IgD-negative memory B cell (primary cell): Measurements from ENCODE around the gene HSF2BP. TPM values are rescaled to one million over a fixed set of nuclear protein-coding genes. Genes with fewer than 3 reads are reported as not detected.
"Not testable (repeated sequence)": the region's sequence is repeated elsewhere in the genome, so short reads cannot be mapped to it uniquely, and the experiment has no call there.

Experiments used
- H3K27ac Mint-ChIP-seq, 3 donors: one replicate each; pipeline ENCODE4 v1.8.0; 2020 to 2022; ENCODE audit warnings: mild to moderate bottlenecking in 3 of 3, mixed read lengths in 3 of 3, moderate library complexity in 1 of 3
- H3K27me3 Mint-ChIP-seq: one replicate; pipeline ENCODE4 v1.8.0; 2021; ENCODE audit warnings: mixed read lengths
- H3K36me3 Mint-ChIP-seq: one replicate; pipeline ENCODE4 v1.8.0; 2020; ENCODE audit warnings: mild to moderate bottlenecking, mixed read lengths
- H3K4me1 Mint-ChIP-seq, 3 donors: one replicate each; pipeline ENCODE4 v1.8.0; 2020 to 2022; ENCODE audit warnings: mixed read lengths in 3 of 3, mild to moderate bottlenecking in 1 of 3
- H3K4me3 Mint-ChIP-seq, 4 donors: one replicate each; pipeline ENCODE4 v1.8.0; 2020 to 2022; ENCODE audit warnings: mild to moderate bottlenecking in 4 of 4, mixed read lengths in 4 of 4, moderate library complexity in 3 of 4
- H3K9me3 Mint-ChIP-seq, 3 donors: one replicate each; pipeline ENCODE4 v1.8.0; 2020 to 2021; ENCODE audit warnings: mixed read lengths in 3 of 3, mild to moderate bottlenecking in 1 of 3
- polyA plus RNA-seq: library from polyadenylated mRNA; unstranded; fragments of 300-500 nt; fragmentation: Illumina TruSeq; gene quantifications from one replicate; pipeline ENCODE4 v1.2.3, GENCODE V29; 2021

The HSF2BP gene
- polyA plus RNA-seq, 1 donor from 2014 or later: 0.11 TPM

GRCh38 chr21:43522495-43523131 lies 136.7 kb downstream of the HSF2BP start:
- not testable (repeated sequence) for H3K4me3 Mint-ChIP-seq, H3K27me3 Mint-ChIP-seq, H3K4me1 Mint-ChIP-seq, H3K27ac Mint-ChIP-seq, H3K36me3 Mint-ChIP-seq, H3K9me3 Mint-ChIP-seq

- not testable (repeated sequence) for H3K4me3 Mint-ChIP-seq, H3K36me3 Mint-ChIP-seq, H3K9me3 Mint-ChIP-seq, H3K27ac Mint-ChIP-seq, H3K4me1 Mint-ChIP-seq, H3K27me3 Mint-ChIP-seq
Measured at GRCh38 chr21:43517701-43518100, 141.6 kb downstream of the HSF2BP start.

GRCh38 chr21:43516860-43517627 lies 142.2 kb downstream of the HSF2BP start:
- not testable (repeated sequence) for H3K4me3 Mint-ChIP-seq

GRCh38 chr21:43516295-43516847 lies 142.9 kb downstream of the HSF2BP start:
- H3K4me3 Mint-ChIP-seq, H3K27me3 Mint-ChIP-seq, H3K36me3 Mint-ChIP-seq, H3K27ac Mint-ChIP-seq, H3K4me1 Mint-ChIP-seq, H3K9me3 Mint-ChIP-seq: not testable (repeated sequence)

More at GRCh38 chr21:43516860-43517627, 142.2 kb downstream of the HSF2BP start:
- H3K9me3 Mint-ChIP-seq, H3K4me1 Mint-ChIP-seq, H3K27ac Mint-ChIP-seq, H3K27me3 Mint-ChIP-seq, H3K36me3 Mint-ChIP-seq: not testable (repeated sequence)

GRCh38 chr21:43514834-43515233 lies 144.5 kb downstream of the HSF2BP start:
- H3K4me1 Mint-ChIP-seq, H3K27me3 Mint-ChIP-seq, H3K36me3 Mint-ChIP-seq, H3K9me3 Mint-ChIP-seq, H3K27ac Mint-ChIP-seq, H3K4me3 Mint-ChIP-seq: not testable (repeated sequence)

GRCh38 chr21:43513023-43513422 lies 146.3 kb downstream of the HSF2BP start:
- H3K36me3 Mint-ChIP-seq, H3K4me1 Mint-ChIP-seq, H3K27me3 Mint-ChIP-seq, H3K9me3 Mint-ChIP-seq, H3K4me3 Mint-ChIP-seq, H3K27ac Mint-ChIP-seq: not testable (repeated sequence)

GRCh38 chr21:43511209-43511608 lies 148.1 kb downstream of the HSF2BP start:
- not testable (repeated sequence) for H3K27me3 Mint-ChIP-seq, H3K9me3 Mint-ChIP-seq, H3K36me3 Mint-ChIP-seq, H3K27ac Mint-ChIP-seq, H3K4me3 Mint-ChIP-seq, H3K4me1 Mint-ChIP-seq

GRCh38 chr21:43510669-43511068 lies 148.6 kb downstream of the HSF2BP start:
- H3K4me3 Mint-ChIP-seq, H3K27me3 Mint-ChIP-seq, H3K4me1 Mint-ChIP-seq, H3K36me3 Mint-ChIP-seq, H3K27ac Mint-ChIP-seq, H3K9me3 Mint-ChIP-seq: not testable (repeated sequence)

GRCh38 chr21:43503892-43504291 lies 155.4 kb downstream of the HSF2BP start:
- H3K4me1 Mint-ChIP-seq, H3K27ac Mint-ChIP-seq, H3K36me3 Mint-ChIP-seq, H3K9me3 Mint-ChIP-seq, H3K4me3 Mint-ChIP-seq, H3K27me3 Mint-ChIP-seq: not testable (repeated sequence)

- not testable (repeated sequence) for H3K4me3 Mint-ChIP-seq
Measured at GRCh38 chr21:43503075-43503750, 156.1 kb downstream of the HSF2BP start.

GRCh38 chr21:43502407-43503071 lies 156.7 kb downstream of the HSF2BP start:
- not testable (repeated sequence) for H3K9me3 Mint-ChIP-seq, H3K36me3 Mint-ChIP-seq, H3K4me1 Mint-ChIP-seq, H3K27ac Mint-ChIP-seq, H3K4me3 Mint-ChIP-seq, H3K27me3 Mint-ChIP-seq

More at GRCh38 chr21:43503075-43503750, 156.1 kb downstream of the HSF2BP start:
- H3K9me3 Mint-ChIP-seq, H3K4me1 Mint-ChIP-seq, H3K27ac Mint-ChIP-seq, H3K27me3 Mint-ChIP-seq, H3K36me3 Mint-ChIP-seq: not testable (repeated sequence)

- not testable (repeated sequence) for H3K27me3 Mint-ChIP-seq, H3K27ac Mint-ChIP-seq, H3K36me3 Mint-ChIP-seq, H3K9me3 Mint-ChIP-seq, H3K4me3 Mint-ChIP-seq, H3K4me1 Mint-ChIP-seq
Measured at GRCh38 chr21:43498924-43499323, 160.4 kb downstream of the HSF2BP start.

GRCh38 chr21:43498065-43498464 lies 161.2 kb downstream of the HSF2BP start:
- H3K27me3 Mint-ChIP-seq, H3K4me1 Mint-ChIP-seq, H3K4me3 Mint-ChIP-seq, H3K36me3 Mint-ChIP-seq, H3K27ac Mint-ChIP-seq, H3K9me3 Mint-ChIP-seq: not testable (repeated sequence)

GRCh38 chr21:43494279-43495012 lies 164.8 kb downstream of the HSF2BP start:
- H3K27ac Mint-ChIP-seq, H3K4me1 Mint-ChIP-seq, H3K27me3 Mint-ChIP-seq, H3K4me3 Mint-ChIP-seq, H3K36me3 Mint-ChIP-seq, H3K9me3 Mint-ChIP-seq: not testable (repeated sequence)

- H3K36me3 Mint-ChIP-seq, H3K27me3 Mint-ChIP-seq, H3K27ac Mint-ChIP-seq, H3K4me3 Mint-ChIP-seq, H3K9me3 Mint-ChIP-seq, H3K4me1 Mint-ChIP-seq: not testable (repeated sequence)
Measured at GRCh38 chr21:43493471-43493870, 165.8 kb downstream of the HSF2BP start.
